Renal cortex interstitium (tissue), 15 donors: ENCODE measurements around the gene GLI3. TPM values are rescaled to one million over a fixed set of nuclear protein-coding genes. Genes with fewer than 3 reads are reported as not detected.

Experiments
- DNase-seq, 11 donors: peaks; one replicate each; pipeline ENCODE4 v3.0.0-alpha.2; 2013; ENCODE audit warnings: low read depth in 9 of 11, low spot score in 4 of 11; ENCODE audit errors: extremely low read depth in 1 of 11
- long read RNA-seq, 16 experiments: transcript quantifications; one replicate each; lab custom pipeline, GENCODE V29; 2026
- polyA plus RNA-seq, 3 donors: library from polyadenylated mRNA; unstranded; fragments of 120-200 nt; gene quantifications; one replicate each; pipeline ENCODE4 v1.2.1, GENCODE V29; 2013; ENCODE audit not compliant: insufficient read length in 3 of 3

Gene GLI3
- polyA plus RNA-seq, result 10 to 100 TPM; 15.1 to 17.7 (median 16.2) TPM
- long read RNA-seq, donor 1, result 0 reads
- long read RNA-seq, donor 2, result 0 reads
- long read RNA-seq, donor 3, full-length matches to known transcripts, result 3 of 3 reads
- long read RNA-seq, donor 3, partial matches to known transcripts, result 0 of 3 reads
- long read RNA-seq, donor 3, other reads (novel, unspliced or antisense), result 0 of 3 reads
- long read RNA-seq, donor 4, result 0 reads
- long read RNA-seq, donor 5, result 0 reads
- long read RNA-seq, donor 6, partial matches to known transcripts, result 0 of 1 reads
- long read RNA-seq, donor 6, other reads (novel, unspliced or antisense), result 0 of 1 reads
- long read RNA-seq, donor 7, result 0 reads
- long read RNA-seq, donor 8, result 0 reads
- long read RNA-seq, donor 9, result 0 reads
- long read RNA-seq, donor 10, result 0 reads
- long read RNA-seq, donor 11, result 0 reads
- long read RNA-seq, donor 12, result 0 reads
- long read RNA-seq, donor 13, result 0 reads
- long read RNA-seq, donor 14, full-length matches to known transcripts, result 1 of 1 reads
- long read RNA-seq, donor 14, partial matches to known transcripts, result 0 of 1 reads
- long read RNA-seq, donor 14, other reads (novel, unspliced or antisense), result 0 of 1 reads
- long read RNA-seq, donor 15, result 0 reads
- long read RNA-seq, donor 16, partial matches to known transcripts, result 0 of 1 reads
- long read RNA-seq, donor 16, other reads (novel, unspliced or antisense), result 0 of 1 reads

- peak; percentile 83 to 92 (median 88) for DNase-seq
These were observed at the start of gene GLI3 for GRCh38 chr7:42236976-42237810. GLI3 (minus strand) TSS chr7:42237209; CDS start chr7:42223253, 13,956 bp downstream.

GRCh38 chr7:42285383-42285824, 48.4 kb upstream of the GLI3 start:
- DNase-seq, result peak in 2 of 11 donors; percentile 1 to 12

GRCh38 chr7:42283553-42283952, 46.5 kb upstream of the GLI3 start:
- no peak for DNase-seq

GRCh38 chr7:42278344-42278743, 41.3 kb upstream of the GLI3 start:
- no peak for DNase-seq

GRCh38 chr7:42274053-42274452, 37.0 kb upstream of the GLI3 start:
- no peak for DNase-seq

- no peak for DNase-seq
These were observed 36.0 kb upstream of the GLI3 start for GRCh38 chr7:42272793-42273665.

- no peak for DNase-seq
These were observed 32.2 kb upstream of the GLI3 start for GRCh38 chr7:42269161-42269560.

GRCh38 chr7:42264702-42265101, 27.7 kb upstream of the GLI3 start:
- no peak for DNase-seq

- DNase-seq, result no peak
These were observed 27.0 kb upstream of the GLI3 start for GRCh38 chr7:42263971-42264370.

GRCh38 chr7:42262964-42263363, 26.0 kb upstream of the GLI3 start:
- DNase-seq, result peak in 2 of 11 donors; percentile 29 to 31

GRCh38 chr7:42254217-42254616, 17.2 kb upstream of the GLI3 start:
- no peak for DNase-seq

GRCh38 chr7:42253316-42253715, 16.3 kb upstream of the GLI3 start:
- no peak for DNase-seq

- no peak for DNase-seq
These were observed 13.4 kb upstream of the GLI3 start for GRCh38 chr7:42250411-42250810.

GRCh38 chr7:42248579-42248978, 11.6 kb upstream of the GLI3 start:
- DNase-seq, result no peak

GRCh38 chr7:42247301-42247700, 10.3 kb upstream of the GLI3 start:
- DNase-seq, result no peak

- DNase-seq, result no peak
These were observed 7.8 kb upstream of the GLI3 start for GRCh38 chr7:42244828-42245227.

GRCh38 chr7:42242381-42242780, 5.4 kb upstream of the GLI3 start:
- DNase-seq, result no peak

GRCh38 chr7:42241424-42241823, 4.4 kb upstream of the GLI3 start:
- no peak for DNase-seq

- DNase-seq, result no peak
These were observed 3.4 kb upstream of the GLI3 start for GRCh38 chr7:42240416-42240815.
